GM12865 (cell line): ENCODE measurements around the gene GNG2.

Experiments used
- DNase-seq: peaks from one replicate; pipeline ENCODE4 v3.0.0; 2010; ENCODE audit warnings: low read depth
- H3K4me3 ChIP-seq: 2 replicates; pipeline ENCODE4 v1.5.1; 2011; ENCODE audit warnings: mild to moderate bottlenecking, low read depth, low read length, control low read depth
- CTCF ChIP-seq: IDR thresholded peaks from 2 replicates; pipeline ENCODE4 v1.5.1; 2011; ENCODE audit warnings: low read length, control low read depth, low read depth, inconsistent platforms; ENCODE audit not compliant: insufficient read depth; ENCODE audit errors: missing control alignments

GNG2 gene

GRCh38 chr14:51862176-51862796 lies 1.9 kb downstream of the GNG2 start:
- TF ChIP-seq CTCF = no peak
- H3K4me3 ChIP-seq = peak overlapping the region; percentile 86
- peak; percentile 56 for DNase-seq

- no peak for TF ChIP-seq CTCF
- peak overlapping the region; percentile 86 for H3K4me3 ChIP-seq
- DNase-seq = no peak
These were observed 2.4 kb downstream of the GNG2 start for GRCh38 chr14:51862860-51863259.

- TF ChIP-seq CTCF = no peak
- DNase-seq = peak; percentile 63
- H3K4me3 ChIP-seq = peak overlapping the region; percentile 36
These were observed 5.7 kb downstream of the GNG2 start for GRCh38 chr14:51865953-51866747.

- H3K4me3 ChIP-seq = peak overlapping the region; percentile 32
- TF ChIP-seq CTCF = no peak
- no peak for DNase-seq
These were observed 7.3 kb downstream of the GNG2 start for GRCh38 chr14:51867741-51868140.

GRCh38 chr14:51868405-51868804 lies 8.0 kb downstream of the GNG2 start:
- TF ChIP-seq CTCF = no peak
- DNase-seq = no peak
- H3K4me3 ChIP-seq = peak overlapping the region; percentile 23

- no peak for TF ChIP-seq CTCF
- peak; percentile 66 for DNase-seq
- H3K4me3 ChIP-seq = peak overlapping the region; percentile 5; the same call in 1 of the 2 replicates
These were observed 9.1 kb downstream of the GNG2 start for GRCh38 chr14:51869411-51870100.
